K562 (cell line): Measurements from ENCODE around the gene TXNRD3.

Source experiments
- CTCF ChIP-seq, 3 experiments: IDR thresholded peaks in 2 of 3; conservative IDR thresholded peaks in 1 of 3; 2 replicates each; pipeline ENCODE4 v1.5.1; 2011 to 2012; ENCODE audit warnings: low read length in 3 of 3, mild to moderate bottlenecking in 3 of 3, control low read depth in 2 of 3, improper control_type of control experiment in 1 of 3, inconsistent platforms in 1 of 3, low read depth in 1 of 3, mixed read lengths in 1 of 3, moderate library complexity in 1 of 3; ENCODE audit not compliant: insufficient read depth in 2 of 3
- EZH2 ChIP-seq: IDR thresholded peaks from 2 replicates; pipeline ENCODE4 v1.6.1; 2012; ENCODE audit warnings: low read depth, mild to moderate bottlenecking, inconsistent platforms, low read length, borderline replicate concordance
- FOXK2 ChIP-seq, 2 experiments: fragments of 450-650 bp; IDR thresholded peaks in 1 of 2; conservative IDR thresholded peaks in 1 of 2; 2 replicates each; pipeline ENCODE4 v1.6.1; 2016; ENCODE audit warnings: low read depth in 2 of 2, mild to moderate bottlenecking in 1 of 2
- GTF2F1 ChIP-seq: IDR thresholded peaks from 2 replicates; pipeline ENCODE4 v1.6.1; 2011; ENCODE audit warnings: low read depth, low read length, improper control_type of control experiment
- IRF1 ChIP-seq: sonication (generic); formaldehyde crosslinking; IDR thresholded peaks from 2 replicates; pipeline ENCODE4 v1.8.0; 2022; ENCODE audit warnings: missing genetic modification reagents, mild to moderate bottlenecking, borderline replicate concordance
- JUNB ChIP-seq: fragments of 450-650 bp; formaldehyde crosslinking; conservative IDR thresholded peaks from 2 replicates; pipeline ENCODE4 v1.4.0; 2020; ENCODE audit warnings: mild to moderate bottlenecking
- MTF1 ChIP-seq: fragments of 250-450 bp; sonication (Bioruptor Pico); IDR thresholded peaks from 2 replicates; pipeline ENCODE4 v1.9.0; 2021; ENCODE audit warnings: moderate library complexity, mild to moderate bottlenecking, inconsistent platforms, borderline replicate concordance
- ZBTB7A ChIP-seq: IDR thresholded peaks from 2 replicates; pipeline ENCODE4 v1.6.1; 2011; ENCODE audit warnings: low read depth, mild to moderate bottlenecking, low read length, moderate library complexity, borderline replicate concordance; ENCODE audit not compliant: control insufficient read depth
- ZKSCAN1 ChIP-seq: fragments of 150-350 bp; IDR thresholded peaks from 2 replicates; pipeline ENCODE4 v1.6.1; 2016; ENCODE audit warnings: low read depth, low read length
- ZZZ3 ChIP-seq: fragments of 450-650 bp; IDR thresholded peaks from 2 replicates; pipeline ENCODE4 v1.6.1; 2016; ENCODE audit warnings: antibody characterized with exemption, mild to moderate bottlenecking, moderate library complexity
- TF ChIP-seq, protein P1 (sequence below): fragments of 450-650 bp; IDR thresholded peaks from 2 replicates; pipeline ENCODE4 v1.6.1; 2017; ENCODE audit warnings: antibody characterized with exemption, mild to moderate bottlenecking

DNA sequence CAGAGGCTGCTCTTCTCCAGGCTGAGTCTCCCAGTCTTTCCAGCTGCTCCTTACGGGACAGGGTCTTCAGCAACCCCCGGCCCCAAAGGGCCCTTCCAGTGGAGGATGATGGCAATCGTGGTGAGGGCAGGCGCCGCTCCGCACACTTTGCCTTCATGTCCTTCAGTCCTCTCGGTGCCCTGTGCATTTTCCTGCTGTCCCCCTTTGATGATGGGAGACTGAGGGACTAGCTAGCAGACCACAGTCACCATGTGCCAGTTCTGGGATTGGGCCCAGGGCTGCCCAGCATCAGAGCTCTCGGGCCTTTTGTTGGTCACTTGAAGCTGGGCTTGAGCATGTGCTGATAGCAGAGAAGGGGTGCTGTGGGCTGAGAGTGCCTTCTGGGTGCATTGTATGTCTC, 8.8 kb upstream of the TXNRD3 start:
- TF ChIP-seq IRF1 (CRISPR knock-in tag) = no peak
- no peak for TF ChIP-seq EZH2
- TF ChIP-seq FOXK2 (conservative IDR thresholded peaks at IDR 0.05 in 1 of 2, IDR thresholded peaks at IDR 0.05 in 1 of 2; ENCODE audit: low read depth in 2 of 2) = no peak
- TF ChIP-seq GTF2F1 = no peak
- TF ChIP-seq JUNB (CRISPR knock-in tag) = no peak
- TF ChIP-seq, protein P1, sequence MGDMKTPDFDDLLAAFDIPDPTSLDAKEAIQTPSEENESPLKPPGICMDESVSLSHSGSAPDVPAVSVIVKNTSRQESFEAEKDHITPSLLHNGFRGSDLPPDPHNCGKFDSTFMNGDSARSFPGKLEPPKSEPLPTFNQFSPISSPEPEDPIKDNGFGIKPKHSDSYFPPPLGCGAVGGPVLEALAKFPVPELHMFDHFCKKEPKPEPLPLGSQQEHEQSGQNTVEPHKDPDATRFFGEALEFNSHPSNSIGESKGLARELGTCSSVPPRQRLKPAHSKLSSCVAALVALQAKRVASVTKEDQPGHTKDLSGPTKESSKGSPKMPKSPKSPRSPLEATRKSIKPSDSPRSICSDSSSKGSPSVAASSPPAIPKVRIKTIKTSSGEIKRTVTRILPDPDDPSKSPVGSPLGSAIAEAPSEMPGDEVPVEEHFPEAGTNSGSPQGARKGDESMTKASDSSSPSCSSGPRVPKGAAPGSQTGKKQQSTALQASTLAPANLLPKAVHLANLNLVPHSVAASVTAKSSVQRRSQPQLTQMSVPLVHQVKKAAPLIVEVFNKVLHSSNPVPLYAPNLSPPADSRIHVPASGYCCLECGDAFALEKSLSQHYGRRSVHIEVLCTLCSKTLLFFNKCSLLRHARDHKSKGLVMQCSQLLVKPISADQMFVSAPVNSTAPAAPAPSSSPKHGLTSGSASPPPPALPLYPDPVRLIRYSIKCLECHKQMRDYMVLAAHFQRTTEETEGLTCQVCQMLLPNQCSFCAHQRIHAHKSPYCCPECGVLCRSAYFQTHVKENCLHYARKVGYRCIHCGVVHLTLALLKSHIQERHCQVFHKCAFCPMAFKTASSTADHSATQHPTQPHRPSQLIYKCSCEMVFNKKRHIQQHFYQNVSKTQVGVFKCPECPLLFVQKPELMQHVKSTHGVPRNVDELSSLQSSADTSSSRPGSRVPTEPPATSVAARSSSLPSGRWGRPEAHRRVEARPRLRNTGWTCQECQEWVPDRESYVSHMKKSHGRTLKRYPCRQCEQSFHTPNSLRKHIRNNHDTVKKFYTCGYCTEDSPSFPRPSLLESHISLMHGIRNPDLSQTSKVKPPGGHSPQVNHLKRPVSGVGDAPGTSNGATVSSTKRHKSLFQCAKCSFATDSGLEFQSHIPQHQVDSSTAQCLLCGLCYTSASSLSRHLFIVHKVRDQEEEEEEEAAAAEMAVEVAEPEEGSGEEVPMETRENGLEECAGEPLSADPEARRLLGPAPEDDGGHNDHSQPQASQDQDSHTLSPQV = no peak
- TF ChIP-seq CTCF (IDR thresholded peaks at IDR 0.05 in 2 of 3, conservative IDR thresholded peaks at IDR 0.05 in 1 of 3; ENCODE audit: insufficient read depth in 2 of 3, low read depth in 1 of 3, low read length in 3 of 3) = no peak
- no peak for TF ChIP-seq ZZZ3
- no peak for TF ChIP-seq ZBTB7A
- TF ChIP-seq MTF1 (CRISPR knock-in tag) = no peak
- TF ChIP-seq ZKSCAN1 = no peak
